Activated T-helper 17 cell treated with anti-CD3 and anti-CD28 coated beads, Interleukin-2, amount 50 U/mL, for 72 hours (primary cell): ENCODE measurements around the gene IFFO2. TPM values are rescaled to one million over a fixed set of nuclear protein-coding genes. Genes with fewer than 3 reads are reported as not detected.

Experiments
- ATAC-seq: fragments of 150-1000 bp; cut with Tn5 transposase; replicated peaks from 2 replicates; pipeline ENCODE4 v1.10.0; 2021; ENCODE audit warnings: mild to moderate bottlenecking, moderate library complexity
- H3K27ac Mint-ChIP-seq: one replicate; pipeline ENCODE4 v1.8.0; 2022; ENCODE audit warnings: mixed read lengths
- H3K27me3 Mint-ChIP-seq: one replicate; pipeline ENCODE4 v1.8.0; 2022; ENCODE audit warnings: mixed read lengths
- H3K36me3 Mint-ChIP-seq: one replicate; pipeline ENCODE4 v1.8.0; 2022; ENCODE audit warnings: low read depth, mild to moderate bottlenecking, mixed read lengths
- H3K4me1 Mint-ChIP-seq: one replicate; pipeline ENCODE4 v1.8.0; 2022; ENCODE audit warnings: mixed read lengths
- H3K4me3 Mint-ChIP-seq: one replicate; pipeline ENCODE4 v1.8.0; 2022; ENCODE audit warnings: mild to moderate bottlenecking, mixed read lengths
- H3K9me3 Mint-ChIP-seq: one replicate; pipeline ENCODE4 v1.8.0; 2022; ENCODE audit warnings: mixed read lengths
- total RNA-seq, 2 donors: library from RNA; stranded (reverse); gene quantifications; one replicate each; pipeline ENCODE4 v1.2.3, GENCODE V29; 2022

IFFO2 gene
- total RNA-seq, 2 donors from 2014 or later, result 17.0 to 38.2 TPM

DNA sequence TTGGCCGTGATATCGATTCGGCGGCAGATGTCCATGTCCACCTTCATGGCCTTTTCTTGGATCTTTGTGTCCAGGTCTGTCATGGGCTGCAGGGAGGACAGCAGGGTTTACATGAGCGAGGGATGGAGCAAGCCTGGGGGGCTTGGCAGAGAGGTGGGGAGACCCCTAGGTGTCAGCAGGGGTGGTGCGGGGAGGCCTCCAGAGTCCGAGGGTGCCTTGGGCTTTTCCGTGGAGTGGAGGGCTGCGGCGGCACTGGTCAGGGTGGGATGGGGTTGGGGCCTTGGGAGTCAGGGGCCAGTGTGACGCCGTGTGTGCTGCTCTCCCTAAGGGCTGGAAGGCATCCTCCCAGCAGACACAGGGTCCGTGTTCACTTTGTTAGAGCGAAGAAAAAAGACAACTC is 38.1 kb downstream of the IFFO2 start:
- Mint-ChIP-seq H3K4me1 (no peaks in the 10 kb centered on the region), H3K27me3 (no peaks in the 10 kb centered on the region), H3K9me3 (no peaks in the 10 kb centered on the region), H3K4me3 (no peak overlapping the region), H3K36me3 (peaks cover 61% of the 10 kb centered on the region), H3K27ac (no peak overlapping the region)
- ATAC-seq, result no peak

- Mint-ChIP-seq H3K27ac (no peak overlapping the region), H3K4me1 (no peaks in the 10 kb centered on the region), H3K9me3 (no peaks in the 10 kb centered on the region), H3K4me3 (no peak overlapping the region), H3K27me3 (no peaks in the 10 kb centered on the region), H3K36me3 (peaks cover 73% of the 10 kb centered on the region)
- no peak for ATAC-seq
These were observed 39.2 kb downstream of the IFFO2 start for GRCh38 chr1:18917071-18917799.

DNA sequence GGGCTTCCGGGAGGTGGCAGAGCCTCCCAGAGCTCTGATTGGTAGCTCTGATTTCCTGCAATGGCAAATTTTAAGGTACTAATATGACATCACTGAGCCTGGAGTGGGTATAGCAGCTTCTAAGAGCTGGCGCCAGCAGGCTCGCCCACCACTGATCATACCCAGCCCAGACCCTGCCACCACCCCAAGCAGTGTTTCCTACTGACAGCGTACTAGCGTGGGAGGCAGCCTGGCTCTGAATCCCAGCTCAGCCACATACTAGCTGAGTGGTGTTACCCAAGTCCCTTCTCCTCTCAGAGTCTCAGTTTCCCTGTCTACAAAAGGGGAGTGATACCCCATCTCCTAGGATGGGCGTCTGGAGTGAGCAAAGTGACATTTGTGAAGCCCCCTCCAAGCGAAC is 41.1 kb downstream of the IFFO2 start:
- no peaks in the 10 kb centered on the region for H3K9me3 Mint-ChIP-seq
- no peaks in the 10 kb centered on the region for H3K27me3 Mint-ChIP-seq
- peaks cover 8% of the 10 kb centered on the region for H3K4me1 Mint-ChIP-seq
- ATAC-seq, result no peak
- no peak overlapping the region for H3K4me3 Mint-ChIP-seq
- H3K27ac Mint-ChIP-seq, result peak overlapping the region; percentile 20
- H3K36me3 Mint-ChIP-seq, result peaks cover 88% of the 10 kb centered on the region

- Mint-ChIP-seq H3K27me3 (no peaks in the 10 kb centered on the region), H3K4me3 (no peak overlapping the region), H3K4me1 (peaks cover 19% of the 10 kb centered on the region), H3K27ac (peak overlapping the region; percentile 48), H3K9me3 (no peaks in the 10 kb centered on the region), H3K36me3 (peaks cover 89% of the 10 kb centered on the region)
- ATAC-seq, result peak; percentile 46
These were observed 43.2 kb downstream of the IFFO2 start for GRCh38 chr1:18913065-18913835.

DNA sequence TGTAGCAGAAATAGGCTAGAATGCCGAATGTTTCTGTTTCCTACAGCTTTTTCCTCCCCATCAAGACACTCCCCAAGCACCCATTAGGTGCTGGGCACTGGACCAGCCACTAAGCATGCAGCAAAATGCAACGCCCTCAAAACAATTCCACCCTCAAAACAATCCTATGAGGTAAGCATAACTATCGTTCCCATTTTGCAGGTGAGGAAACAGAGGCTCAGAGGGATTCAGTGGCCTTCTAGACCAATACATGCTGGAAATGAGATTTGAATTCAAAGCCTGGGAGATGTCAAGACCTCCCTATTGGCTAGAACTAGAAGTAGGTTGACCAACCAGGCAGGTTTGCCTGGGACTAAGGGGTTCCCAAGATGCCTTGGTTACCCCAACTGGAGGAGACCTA is 43.9 kb downstream of the IFFO2 start:
- peaks cover 26% of the 10 kb centered on the region for H3K4me1 Mint-ChIP-seq
- no peak for ATAC-seq
- H3K27ac Mint-ChIP-seq, result peak overlapping the region; percentile 48
- peaks cover 91% of the 10 kb centered on the region for H3K36me3 Mint-ChIP-seq
- no peaks in the 10 kb centered on the region for H3K9me3 Mint-ChIP-seq
- H3K27me3 Mint-ChIP-seq, result no peaks in the 10 kb centered on the region
- no peak overlapping the region for H3K4me3 Mint-ChIP-seq

- Mint-ChIP-seq H3K27me3 (no peaks in the 10 kb centered on the region), H3K27ac (peak overlapping the region; percentile 91), H3K4me1 (peaks cover 26% of the 10 kb centered on the region), H3K36me3 (peaks cover 81% of the 10 kb centered on the region), H3K9me3 (no peaks in the 10 kb centered on the region), H3K4me3 (peak overlapping the region; percentile 63)
- peak; percentile 79 for ATAC-seq
These were observed 47.3 kb downstream of the IFFO2 start for GRCh38 chr1:18908911-18909771.

GRCh38 chr1:18907917-18908845 is 48.3 kb downstream of the IFFO2 start:
- Mint-ChIP-seq H3K4me3 (peak overlapping the region; percentile 63), H3K36me3 (peaks cover 75% of the 10 kb centered on the region), H3K27ac (peak overlapping the region; percentile 91), H3K4me1 (peaks cover 31% of the 10 kb centered on the region), H3K9me3 (no peaks in the 10 kb centered on the region), H3K27me3 (no peaks in the 10 kb centered on the region)
- ATAC-seq, result no peak

DNA sequence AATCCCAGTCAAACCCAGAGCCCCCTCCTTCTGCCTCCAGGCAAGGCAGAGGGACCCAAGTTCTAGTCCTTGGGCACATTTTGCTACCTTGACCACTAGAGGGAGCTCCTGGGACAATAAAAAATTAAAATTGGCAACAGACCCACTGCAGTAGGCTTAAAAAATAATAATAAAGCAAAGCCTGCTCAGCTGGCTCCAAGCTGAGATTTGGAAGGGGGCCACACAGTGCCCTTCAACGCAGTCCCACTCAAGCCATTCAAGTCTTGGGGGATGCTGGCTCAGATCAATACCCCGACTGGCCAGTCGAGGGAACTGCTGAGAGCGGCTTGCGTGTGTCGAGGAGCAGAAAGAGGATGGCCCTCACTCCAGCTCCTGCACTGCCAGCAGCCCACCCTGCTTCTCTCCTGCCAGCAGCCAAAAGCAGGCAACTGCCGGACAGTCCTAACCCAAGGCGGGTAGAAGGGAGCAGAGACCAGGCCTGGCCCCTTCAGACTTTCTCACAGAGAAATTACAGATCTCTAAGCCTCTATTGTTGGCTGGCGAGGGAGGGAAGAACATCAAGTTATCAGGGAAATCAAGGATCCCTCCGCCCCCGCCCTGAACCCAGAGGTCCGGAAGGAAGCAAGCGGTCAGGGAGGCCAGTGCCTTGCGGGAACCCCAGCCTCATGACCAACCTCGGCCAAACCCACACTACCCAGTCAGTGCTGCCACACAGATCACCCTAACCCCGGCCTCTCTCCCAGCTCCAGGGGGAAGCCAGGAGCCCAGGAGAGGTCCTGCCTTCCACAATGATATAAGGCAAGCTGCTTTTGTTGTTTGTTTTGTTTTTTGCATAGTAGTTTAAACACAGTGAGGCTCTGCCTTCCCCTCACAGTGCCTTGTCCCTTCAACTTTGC is 49.2 kb downstream of the IFFO2 start:
- peaks cover 31% of the 10 kb centered on the region for H3K4me1 Mint-ChIP-seq
- no peak for ATAC-seq
- peaks cover 66% of the 10 kb centered on the region for H3K36me3 Mint-ChIP-seq
- no peaks in the 10 kb centered on the region for H3K27me3 Mint-ChIP-seq
- peak overlapping the region; percentile 37 for H3K4me3 Mint-ChIP-seq
- H3K27ac Mint-ChIP-seq, result peak overlapping the region; percentile 91
- no peaks in the 10 kb centered on the region for H3K9me3 Mint-ChIP-seq

GRCh38 chr1:18903291-18903756 is 53.2 kb downstream of the IFFO2 start:
- Mint-ChIP-seq H3K4me1 (peaks cover 18% of the 10 kb centered on the region), H3K4me3 (peak overlapping the region; percentile 95), H3K27me3 (no peaks in the 10 kb centered on the region), H3K27ac (peak overlapping the region; percentile 94), H3K36me3 (peaks cover 28% of the 10 kb centered on the region), H3K9me3 (no peaks in the 10 kb centered on the region)
- ATAC-seq, result no peak

DNA sequence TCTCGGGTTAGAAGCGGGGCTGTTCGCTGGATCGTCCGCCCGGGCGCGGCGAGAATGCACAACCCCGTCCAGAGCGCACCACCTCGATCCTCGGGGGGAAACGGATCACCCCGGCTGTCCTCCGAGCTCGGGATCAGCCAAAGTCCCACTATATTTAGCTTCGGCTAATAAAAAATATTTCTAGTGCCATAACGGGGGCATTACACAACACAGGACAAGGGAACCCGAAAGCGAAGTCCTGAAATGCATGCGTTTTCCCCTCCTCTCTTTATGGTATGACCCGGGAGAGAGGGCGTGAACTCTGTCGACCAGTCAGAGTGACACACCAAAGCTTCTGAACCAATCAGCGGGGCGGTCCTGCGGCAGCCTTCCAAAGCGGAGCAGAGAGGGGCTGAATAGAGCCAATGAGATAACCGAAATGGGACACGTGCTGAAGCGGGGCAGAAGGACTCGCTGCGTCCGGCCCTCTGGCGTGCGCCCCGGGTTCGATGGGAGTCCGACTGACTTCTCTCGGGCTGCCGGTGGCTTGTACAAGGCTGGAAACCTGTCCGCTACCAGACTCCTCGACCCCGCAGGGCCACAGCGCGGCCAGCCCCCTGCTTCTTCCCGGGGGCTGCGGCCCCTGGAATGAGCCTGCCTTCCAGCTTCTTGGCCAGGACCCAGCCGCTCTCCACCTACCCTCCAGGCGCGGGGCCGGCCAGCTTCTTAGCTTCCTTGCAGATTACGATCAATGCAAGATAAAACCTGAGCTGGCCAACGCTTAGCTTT is 53.8 kb downstream of the IFFO2 start, which contains the start of gene ALDH4A1:
Gene ALDH4A1 (minus strand): TSS at position 33 of the 768 bp plus-strand sequence. CDS start 32 bp downstream, at position 1.
- Mint-ChIP-seq H3K4me3 (peak within 1 kb of the TSS; percentile 95), H3K36me3 (peaks cover 22% of the 10 kb centered on the region), H3K27me3 (no peaks in the 10 kb centered on the region), H3K9me3 (no peaks in the 10 kb centered on the region), H3K27ac (peak within 1 kb of the TSS; percentile 94), H3K4me1 (peaks cover 12% of the 10 kb centered on the region)
- ATAC-seq, result peak; percentile 99

- no peaks in the 10 kb centered on the region for H3K9me3 Mint-ChIP-seq
- peak overlapping the region; percentile 95 for H3K4me3 Mint-ChIP-seq
- peaks cover 10% of the 10 kb centered on the region for H3K4me1 Mint-ChIP-seq
- ATAC-seq, result no peak
- H3K36me3 Mint-ChIP-seq, result peaks cover 15% of the 10 kb centered on the region
- no peaks in the 10 kb centered on the region for H3K27me3 Mint-ChIP-seq
- H3K27ac Mint-ChIP-seq, result peak overlapping the region; percentile 94
These were observed 54.4 kb downstream of the IFFO2 start for GRCh38 chr1:18901952-18902522.
